ENCODE results near the gene CALR3.

GRCh38 chr19:16532440-16533234, 36.7 kb upstream of the CALR3 start:
- no peak for TF ChIP-seq CTCF (IDR thresholded peaks at IDR 0.05)
- no peak for TF ChIP-seq ZFX (IDR thresholded peaks at IDR 0.05; ENCODE audit: borderline replicate concordance)

All from 22Rv1 (cell line).